PFSK-1 (cell line): ENCODE measurements around the gene COL23A1.

Experiments
- FOXP2 ChIP-seq: optimal IDR thresholded peaks from 2 replicates; pipeline ENCODE3; 2011; ENCODE audit warnings: borderline replicate concordance, control low read depth, inconsistent platforms; ENCODE audit not compliant: insufficient read depth; ENCODE audit errors: extremely low read length, extremely low read depth
- POLR2AphosphoS5 ChIP-seq: IDR thresholded peaks from 2 replicates; pipeline ENCODE4 v1.6.1; 2012; ENCODE audit warnings: low read depth, mild to moderate bottlenecking, control low read depth, low read length, moderate library complexity
- REST ChIP-seq, 2 experiments: IDR thresholded peaks; 2 replicates each; pipeline versions ENCODE4 v1.6.1 to v1.8.0; 2011 to 2012; ENCODE audit warnings: low read depth in 2 of 2, low read length in 2 of 2, control low read depth in 1 of 2, inconsistent platforms in 1 of 2, mild to moderate bottlenecking in 1 of 2, moderate library complexity in 1 of 2; ENCODE audit not compliant: insufficient read depth in 1 of 2
- SIN3A ChIP-seq: IDR thresholded peaks from 2 replicates; pipeline ENCODE4 v1.6.1; 2012; ENCODE audit warnings: mild to moderate bottlenecking, low read length, moderate library complexity, borderline replicate concordance; ENCODE audit not compliant: insufficient read depth
- TAF1 ChIP-seq: IDR thresholded peaks from 2 replicates; pipeline ENCODE4 v1.6.1; 2012; ENCODE audit warnings: low read length, control low read depth, borderline replicate concordance; ENCODE audit not compliant: insufficient read depth

GRCh38 chr5:178215280-178216002 lies 374.8 kb downstream of the COL23A1 start:
- TF ChIP-seq TAF1: no peak
- no peak for TF ChIP-seq REST (IDR thresholded peaks at IDR 0.05; ENCODE audit: insufficient read depth in 1 of 2, low read depth in 2 of 2, low read length in 2 of 2)
- no peak for TF ChIP-seq POLR2AphosphoS5
- no peak for TF ChIP-seq SIN3A
- TF ChIP-seq FOXP2: no peak
